PFSK-1 (cell line): ENCODE measurements around the gene POLR3H. TPM values are rescaled to one million over a fixed set of nuclear protein-coding genes. Genes with fewer than 3 reads are reported as not detected.

Experiments
- FOXP2 ChIP-seq: optimal IDR thresholded peaks from 2 replicates; pipeline ENCODE3; 2011; ENCODE audit warnings: borderline replicate concordance, control low read depth, inconsistent platforms; ENCODE audit not compliant: insufficient read depth; ENCODE audit errors: extremely low read length, extremely low read depth
- POLR2AphosphoS5 ChIP-seq: IDR thresholded peaks from 2 replicates; pipeline ENCODE4 v1.6.1; 2012; ENCODE audit warnings: low read depth, mild to moderate bottlenecking, control low read depth, low read length, moderate library complexity
- REST ChIP-seq, 2 experiments: IDR thresholded peaks; 2 replicates each; pipeline versions ENCODE4 v1.6.1 to v1.8.0; 2011 to 2012; ENCODE audit warnings: low read depth in 2 of 2, low read length in 2 of 2, control low read depth in 1 of 2, inconsistent platforms in 1 of 2, mild to moderate bottlenecking in 1 of 2, moderate library complexity in 1 of 2; ENCODE audit not compliant: insufficient read depth in 1 of 2
- SIN3A ChIP-seq: IDR thresholded peaks from 2 replicates; pipeline ENCODE4 v1.6.1; 2012; ENCODE audit warnings: mild to moderate bottlenecking, low read length, moderate library complexity, borderline replicate concordance; ENCODE audit not compliant: insufficient read depth
- TAF1 ChIP-seq: IDR thresholded peaks from 2 replicates; pipeline ENCODE4 v1.6.1; 2012; ENCODE audit warnings: low read length, control low read depth, borderline replicate concordance; ENCODE audit not compliant: insufficient read depth
- polyA plus RNA-seq: library from polyadenylated mRNA; unstranded; fragments of >200 nt; gene quantifications from one replicate; pipeline ENCODE4 v1.2.1, GENCODE V29; 2012; ENCODE audit warnings: low read depth, missing spikeins; ENCODE audit not compliant: insufficient read length

POLR3H gene, protein sequence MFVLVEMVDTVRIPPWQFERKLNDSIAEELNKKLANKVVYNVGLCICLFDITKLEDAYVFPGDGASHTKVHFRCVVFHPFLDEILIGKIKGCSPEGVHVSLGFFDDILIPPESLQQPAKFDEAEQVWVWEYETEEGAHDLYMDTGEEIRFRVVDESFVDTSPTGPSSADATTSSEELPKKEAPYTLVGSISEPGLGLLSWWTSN
- polyA plus RNA-seq, result 67.2 TPM

- TF ChIP-seq FOXP2 (peak; percentile 50), SIN3A (0 out of 2 replicates have a peak, but pooled peaks have one; percentile 47), TAF1 (no peak), REST (IDR thresholded peaks at IDR 0.05; ENCODE audit: insufficient read depth in 1 of 2, low read depth in 2 of 2, low read length in 2 of 2) (no peak), POLR2AphosphoS5 (peak; percentile 27; the same call in 1 of the 2 replicates)
These were observed at the start of gene POLR3H for GRCh38 chr22:41543854-41544670. Gene POLR3H, minus strand, starts transcription at chr22:41544470. Its CDS starts 369 bp downstream, at chr22:41544101.

GRCh38 chr22:41589391-41590241 is 45.3 kb upstream of the POLR3H start, which contains the start of gene PMM1:
Gene PMM1, minus strand, starts transcription at chr22:41589840. Its CDS starts 35 bp downstream, at chr22:41589805.
- TF ChIP-seq SIN3A (0 out of 2 replicates have a peak, but pooled peaks have one; percentile 39), POLR2AphosphoS5 (peak; percentile 77; the same call in 1 of the 2 replicates), TAF1 (0 out of 2 replicates have a peak, but pooled peaks have one; percentile 53), FOXP2 (peak; percentile 90), REST (IDR thresholded peaks at IDR 0.05; ENCODE audit: insufficient read depth in 1 of 2, low read depth in 2 of 2, low read length in 2 of 2) (no peak)

DNA sequence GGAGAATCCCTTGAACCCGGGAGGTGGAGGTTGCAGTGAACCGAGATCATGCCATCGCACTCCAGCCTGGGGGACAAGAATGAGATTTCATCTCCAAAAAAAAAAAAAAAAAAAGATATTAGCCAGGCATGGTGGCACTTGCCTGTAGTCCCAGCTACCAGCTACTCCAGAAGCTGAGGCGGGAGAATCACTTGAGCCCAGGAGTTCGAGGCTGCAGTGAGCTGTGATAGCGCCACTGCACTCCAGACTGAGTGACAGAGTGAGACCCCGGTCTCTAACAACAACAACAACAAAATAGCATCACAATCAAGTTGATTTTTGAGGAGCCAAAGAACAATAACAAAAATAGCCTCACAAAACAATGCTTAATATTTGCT is 43.1 kb upstream of the POLR3H start:
- TF ChIP-seq SIN3A (no peak), POLR2AphosphoS5 (no peak), FOXP2 (no peak), REST (IDR thresholded peaks at IDR 0.05; ENCODE audit: insufficient read depth in 1 of 2, low read depth in 2 of 2, low read length in 2 of 2) (no peak), TAF1 (no peak)

DNA sequence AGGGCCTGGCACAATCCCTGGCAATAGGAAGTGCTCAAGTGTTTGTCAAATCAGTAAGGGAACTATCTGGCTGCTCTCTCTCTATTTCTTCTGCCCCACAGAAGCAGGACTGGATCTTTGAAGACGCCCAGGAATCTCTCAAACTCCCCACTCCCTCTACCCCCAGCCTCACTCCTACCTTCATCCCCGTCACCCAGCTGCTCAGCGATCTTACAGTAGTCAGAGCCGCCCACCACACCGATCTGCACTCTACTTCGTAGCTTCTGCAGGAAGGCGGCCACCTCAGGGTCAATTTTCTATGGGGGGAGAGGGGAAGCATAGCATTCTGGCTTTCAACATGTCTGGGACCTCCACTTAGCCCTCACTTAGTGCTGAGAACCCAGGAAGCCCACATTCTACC is 41.6 kb upstream of the POLR3H start:
- TF ChIP-seq POLR2AphosphoS5, result no peak
- no peak for TF ChIP-seq TAF1

GRCh38 chr22:41584881-41585280 is 40.6 kb upstream of the POLR3H start:
- TF ChIP-seq TAF1, result no peak
- TF ChIP-seq SIN3A, result no peak
- TF ChIP-seq FOXP2, result no peak
- no peak for TF ChIP-seq POLR2AphosphoS5
- TF ChIP-seq REST (IDR thresholded peaks at IDR 0.05; ENCODE audit: insufficient read depth in 1 of 2, low read depth in 2 of 2, low read length in 2 of 2), result no peak
